GM12878 (cell line): ENCODE results near the gene CD55. TPM values are rescaled to one million over a fixed set of nuclear protein-coding genes. Genes with fewer than 3 reads are reported as not detected.

Experiments
- ATAC-seq: fragments of 200-7000 bp; cut with Tn5 transposase; 3 replicates; pipeline ENCODE4 v1.9.1; 2020; ENCODE audit warnings: mild to moderate bottlenecking, moderate library complexity
- BruUV-seq: library from RNA; stranded (reverse); fragments of 400-500 nt; replicated peaks from 2 replicates; lab custom pipeline; 2021; lab: Mats Ljungman, UMichigan
- CTCF ChIA-PET: fragments of 300-600 bp; sonication (Branson Sonifier 250); formaldehyde crosslinking; extraction: SDS; loops from one replicate; lab custom pipeline; 2021; ENCODE audit warnings: inconsistent platforms; lab: Yijun Ruan, JAX
- POLR2A ChIA-PET: fragments of 350-600 bp; formaldehyde crosslinking; extraction: SDS; loops from one replicate; lab custom pipeline; 2021; ENCODE audit warnings: inconsistent platforms; lab: Charles Lee
- RAD21 ChIA-PET: fragments of 300-600 bp; sonication (Branson Sonifier 250); formaldehyde crosslinking; loops from one replicate; lab custom pipeline; 2023; ENCODE audit warnings: antibody characterized with exemption; ENCODE audit not compliant: unreplicated experiment; lab: Charles Lee
- SMC1A ChIA-PET: fragments of 300-600 bp; sonication (Branson Sonifier 250); formaldehyde crosslinking; loops from one replicate; lab custom pipeline; 2023; ENCODE audit not compliant: unreplicated experiment, uncharacterized antibody; lab: Charles Lee
- DNase-seq: peaks from one replicate; pipeline ENCODE4 v3.0.0-alpha.2; 2011; ENCODE audit warnings: low read depth, low spot score
- FAIRE-seq: peaks from 3 replicates; lab custom pipeline; 2011; peaks lifted over from hg19 to GRCh38; lab: Jason Lieb, UNC
- H2AFZ ChIP-seq: 2 replicates; pipeline ENCODE4 v1.6.0; 2011; ENCODE audit warnings: low read depth, low read length, control low read depth; ENCODE audit not compliant: control insufficient read depth
- H3K27ac ChIP-seq: 2 replicates; pipeline ENCODE4 v1.5.1; 2011; ENCODE audit warnings: control low read depth; ENCODE audit not compliant: control insufficient read depth, insufficient read depth
- H3K27me3 ChIP-seq, 2 experiments: replicated peaks in 1 of 2; 2 replicates each; pipeline versions ENCODE4 v1.6.0 to v1.6.1; 2011; ENCODE audit warnings: low read length in 1 of 2; ENCODE audit not compliant: control insufficient read depth in 2 of 2, insufficient read depth in 2 of 2
- H3K36me3 ChIP-seq, 2 experiments: 2 replicates each; pipeline ENCODE4 v1.5.1; 2011; ENCODE audit warnings: low read length in 1 of 2; ENCODE audit not compliant: control insufficient read depth in 2 of 2, insufficient read depth in 2 of 2
- H3K4me1 ChIP-seq: 2 replicates; pipeline ENCODE4 v1.6.1; 2011; ENCODE audit warnings: mild to moderate bottlenecking, low read length, moderate library complexity, mixed read lengths; ENCODE audit not compliant: control insufficient read depth, insufficient read depth
- H3K4me2 ChIP-seq: 2 replicates; pipeline ENCODE4 v1.6.0; 2011; ENCODE audit warnings: control low read depth; ENCODE audit not compliant: control insufficient read depth, insufficient read depth
- H3K4me3 ChIP-seq: fragments of 200-600 bp; sonication (generic); 2 replicates; pipeline ENCODE4 v1.5.1; 2016
- H3K79me2 ChIP-seq: 2 replicates; pipeline ENCODE4 v1.6.0; 2011; ENCODE audit warnings: low read length; ENCODE audit not compliant: control insufficient read depth, insufficient read depth
- H3K9ac ChIP-seq: 2 replicates; pipeline ENCODE4 v1.8.0; 2011; ENCODE audit warnings: low read length, control low read depth, mixed read lengths; ENCODE audit not compliant: control insufficient read depth, insufficient read depth
- H3K9me3 ChIP-seq: replicated peaks from 3 replicates; pipeline ENCODE4 v1.5.1; 2011; ENCODE audit warnings: mild to moderate bottlenecking, low read length; ENCODE audit not compliant: control insufficient read depth, insufficient read depth
- H4K20me1 ChIP-seq: 2 replicates; pipeline ENCODE4 v1.6.0; 2011; ENCODE audit not compliant: control insufficient read depth, insufficient read depth
- CEBPB ChIP-seq, 2 experiments: fragments of 150-350 bp in 1 of 2; IDR thresholded peaks; 2 replicates each; pipeline ENCODE4 v1.6.1; 2012 to 2014; ENCODE audit warnings: low read depth in 2 of 2, low read length in 2 of 2, borderline replicate concordance in 1 of 2, inconsistent platforms in 1 of 2
- ESRRA ChIP-seq: IDR thresholded peaks from 2 replicates; pipeline ENCODE4 v1.6.1; 2012; ENCODE audit warnings: mild to moderate bottlenecking, low read length, improper control_type of control experiment
- FOS ChIP-seq: IDR thresholded peaks from 3 replicates; pipeline ENCODE4 v1.6.1; 2011; ENCODE audit warnings: borderline replicate concordance; ENCODE audit not compliant: insufficient read length; ENCODE audit errors: extremely low read depth
- HDAC2 ChIP-seq: fragments of 200-600 bp; sonication (generic); IDR thresholded peaks from 2 replicates; pipeline ENCODE4 v1.6.1; 2017
- HDGF ChIP-seq: fragments of 450-650 bp; IDR thresholded peaks from 2 replicates; pipeline ENCODE4 v1.6.1; 2016; ENCODE audit warnings: antibody characterized with exemption
- MXI1 ChIP-seq: fragments of 150-350 bp; IDR thresholded peaks from 2 replicates; pipeline ENCODE4 v1.6.1; 2011; ENCODE audit warnings: low read depth, mild to moderate bottlenecking, inconsistent platforms, low read length, improper control_type of control experiment
- RAD21 ChIP-seq: IDR thresholded peaks from 2 replicates; pipeline ENCODE4 v1.6.1; 2011; ENCODE audit warnings: mild to moderate bottlenecking, low read depth, low read length, moderate library complexity; ENCODE audit not compliant: insufficient read depth
- ZNF622 ChIP-seq: fragments of 450-650 bp; IDR thresholded peaks from 2 replicates; pipeline ENCODE4 v1.6.1; 2017; ENCODE audit warnings: mild to moderate bottlenecking, inconsistent platforms
- ZZZ3 ChIP-seq: IDR thresholded peaks from 2 replicates; pipeline ENCODE4 v1.6.1; 2011; ENCODE audit warnings: low read depth; ENCODE audit not compliant: control insufficient read depth, insufficient read length
- in situ Hi-C: fragments of 300-500 bp; cut with MboI; formaldehyde crosslinking; loops from 9 replicates; pipeline ENCODE4 v1.14.3; 2018; ENCODE audit warnings: mixed read lengths
- intact Hi-C: fragments of 100-400 bp; cut with micrococcal nuclease; formaldehyde crosslinking; loops from one replicate; pipeline ENCODE4 v1.14.2; 2022; ENCODE audit not compliant: unreplicated experiment
- polyA plus RNA-seq, 11 experiments: library from polyadenylated mRNA; depleted of rRNA in 4 of 11; unstranded in 6 of 11; stranded (reverse) in 5 of 11; fragments of >200 nt; fragmentation: Nextera tagmentation in 4 of 11; fragmentation: Illumina TruSeq in 1 of 11; extraction: Ambion mirVana in 4 of 11; extraction: Trizol in 1 of 11; gene quantifications; 1 replicate in 1 of 11; 2 replicates in 10 of 11; pipeline versions ENCODE4 v1.2.1 to v1.2.3, GENCODE V29; 2011 to 2016; ENCODE audit warnings: inconsistent platforms in 2 of 11, missing spikeins in 2 of 11, low read depth in 1 of 11
- total RNA-seq, 4 experiments: library from RNA; depleted of rRNA in 3 of 4; stranded (reverse); fragments of >200 nt in 3 of 4; fragmentation: Illumina TruSeq in 1 of 4; extraction: Trizol in 1 of 4; gene quantifications; 2 replicates each; pipeline versions ENCODE4 v1.2.1 to v1.2.3, GENCODE V29; 2013 to 2021
- TF ChIP-seq, protein P1 (sequence below): fragments of 450-650 bp; IDR thresholded peaks from 2 replicates; pipeline ENCODE4 v1.6.1; 2014; ENCODE audit warnings: mild to moderate bottlenecking
- TF ChIP-seq, protein P2 (sequence below): IDR thresholded peaks from 2 replicates; pipeline ENCODE4 v1.6.1; 2012; ENCODE audit warnings: low read length, inconsistent platforms
- TF ChIP-seq, protein P3 (sequence below): fragments of 450-650 bp; IDR thresholded peaks from 2 replicates; pipeline ENCODE4 v1.6.1; 2017; ENCODE audit warnings: low read depth, mild to moderate bottlenecking, moderate library complexity

The CD55 gene
- total and polyA plus RNA-seq, 10 of the 15 experiments (the other 5 are each of a cell fraction or from before 2014, with no cell fraction given): 5.2 to 46.5 (median 15.1) TPM

GRCh38 chr1:207388721-207389120, 67.2 kb downstream of the CD55 start:
- H3K27ac ChIP-seq: no peak overlapping the region
- ChIA-PET RAD21 (no interaction called here), SMC1A (no interaction called here), POLR2A (no interaction called here), CTCF (no interaction called here)
- no peak overlapping the region for H3K9ac ChIP-seq
- no peaks in the 10 kb centered on the region for H3K4me1 ChIP-seq
- no peaks in the 10 kb centered on the region for H3K79me2 ChIP-seq
- H3K36me3 ChIP-seq: no peaks in the 10 kb centered on the region
- BruUV-seq: no TSS peak
- ATAC-seq (no peak), DNase-seq (no peak), FAIRE-seq (no peak)
- H2AFZ ChIP-seq: no peak overlapping the region
- H3K4me2 ChIP-seq: no peak overlapping the region
- H3K4me3 ChIP-seq: no peak overlapping the region
- H3K9me3 ChIP-seq: no peaks in the 10 kb centered on the region; the same call in 2 of the 3 replicates
- no peaks in the 10 kb centered on the region for H4K20me1 ChIP-seq
- H3K27me3 ChIP-seq: no peaks in the 10 kb centered on the region
- intact Hi-C loops (no loop called here), in situ Hi-C loops (no loop called here)
- TF ChIP-seq RAD21: no peak
- TF ChIP-seq FOS: no peak
- TF ChIP-seq ZZZ3: no peak
- no peak for TF ChIP-seq HDAC2
- TF ChIP-seq HDGF: no peak
- TF ChIP-seq MXI1: no peak
- TF ChIP-seq ZNF622: no peak
- TF ChIP-seq, protein P1, sequence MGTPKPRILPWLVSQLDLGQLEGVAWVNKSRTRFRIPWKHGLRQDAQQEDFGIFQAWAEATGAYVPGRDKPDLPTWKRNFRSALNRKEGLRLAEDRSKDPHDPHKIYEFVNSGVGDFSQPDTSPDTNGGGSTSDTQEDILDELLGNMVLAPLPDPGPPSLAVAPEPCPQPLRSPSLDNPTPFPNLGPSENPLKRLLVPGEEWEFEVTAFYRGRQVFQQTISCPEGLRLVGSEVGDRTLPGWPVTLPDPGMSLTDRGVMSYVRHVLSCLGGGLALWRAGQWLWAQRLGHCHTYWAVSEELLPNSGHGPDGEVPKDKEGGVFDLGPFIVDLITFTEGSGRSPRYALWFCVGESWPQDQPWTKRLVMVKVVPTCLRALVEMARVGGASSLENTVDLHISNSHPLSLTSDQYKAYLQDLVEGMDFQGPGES: no peak
- TF ChIP-seq, protein P2, sequence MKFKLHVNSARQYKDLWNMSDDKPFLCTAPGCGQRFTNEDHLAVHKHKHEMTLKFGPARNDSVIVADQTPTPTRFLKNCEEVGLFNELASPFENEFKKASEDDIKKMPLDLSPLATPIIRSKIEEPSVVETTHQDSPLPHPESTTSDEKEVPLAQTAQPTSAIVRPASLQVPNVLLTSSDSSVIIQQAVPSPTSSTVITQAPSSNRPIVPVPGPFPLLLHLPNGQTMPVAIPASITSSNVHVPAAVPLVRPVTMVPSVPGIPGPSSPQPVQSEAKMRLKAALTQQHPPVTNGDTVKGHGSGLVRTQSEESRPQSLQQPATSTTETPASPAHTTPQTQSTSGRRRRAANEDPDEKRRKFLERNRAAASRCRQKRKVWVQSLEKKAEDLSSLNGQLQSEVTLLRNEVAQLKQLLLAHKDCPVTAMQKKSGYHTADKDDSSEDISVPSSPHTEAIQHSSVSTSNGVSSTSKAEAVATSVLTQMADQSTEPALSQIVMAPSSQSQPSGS: no peak
- TF ChIP-seq, protein P3, sequence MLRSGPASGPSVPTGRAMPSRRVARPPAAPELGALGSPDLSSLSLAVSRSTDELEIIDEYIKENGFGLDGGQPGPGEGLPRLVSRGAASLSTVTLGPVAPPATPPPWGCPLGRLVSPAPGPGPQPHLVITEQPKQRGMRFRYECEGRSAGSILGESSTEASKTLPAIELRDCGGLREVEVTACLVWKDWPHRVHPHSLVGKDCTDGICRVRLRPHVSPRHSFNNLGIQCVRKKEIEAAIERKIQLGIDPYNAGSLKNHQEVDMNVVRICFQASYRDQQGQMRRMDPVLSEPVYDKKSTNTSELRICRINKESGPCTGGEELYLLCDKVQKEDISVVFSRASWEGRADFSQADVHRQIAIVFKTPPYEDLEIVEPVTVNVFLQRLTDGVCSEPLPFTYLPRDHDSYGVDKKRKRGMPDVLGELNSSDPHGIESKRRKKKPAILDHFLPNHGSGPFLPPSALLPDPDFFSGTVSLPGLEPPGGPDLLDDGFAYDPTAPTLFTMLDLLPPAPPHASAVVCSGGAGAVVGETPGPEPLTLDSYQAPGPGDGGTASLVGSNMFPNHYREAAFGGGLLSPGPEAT: no peak
- no peak for TF ChIP-seq ESRRA
- TF ChIP-seq CEBPB (IDR thresholded peaks at IDR 0.05; ENCODE audit: borderline replicate concordance in 1 of 2, low read depth in 2 of 2, low read length in 2 of 2): no peak
